SK-N-SH (cell line): ENCODE data around the gene SPRR2B. TPM values are rescaled to one million over a fixed set of nuclear protein-coding genes. Genes with fewer than 3 reads are reported as not detected.
"Not testable (repeated sequence)": the region's sequence is repeated elsewhere in the genome, so short reads cannot be mapped to it uniquely, and the experiment has no call there.

ENCODE experiments used
- CTCF ChIA-PET: fragments of 300-600, 350-600 bp; formaldehyde crosslinking; extraction: SDS; loops from one replicate; lab custom pipeline; 2021; lab: Yijun Ruan, JAX
- POLR2A ChIA-PET: fragments of 350-600 bp; sonication (Branson Sonifier 250); formaldehyde crosslinking; extraction: SDS; loops from one replicate; lab custom pipeline; 2020; ENCODE audit warnings: antibody characterized with exemption, inconsistent platforms; lab: Yijun Ruan, JAX
- DNase-seq: peaks from one replicate; pipeline ENCODE4 v3.0.0; 2012
- H2AFZ ChIP-seq: fragments of 200-600 bp; sonication (generic); 2 replicates; pipeline ENCODE4 v1.8.1; 2016; ENCODE audit warnings: antibody characterized with exemption, mild to moderate bottlenecking, low read depth
- H3F3A ChIP-seq: fragments of 200-600 bp; sonication (generic); replicated peaks from 2 replicates; pipeline ENCODE3; 2016; ENCODE audit warnings: antibody characterized with exemption, mild to moderate bottlenecking; ENCODE audit not compliant: insufficient read depth
- H3K27ac ChIP-seq, 2 experiments: fragments of 200-500 bp in 1 of 2; fragments of 200-600 bp in 1 of 2; sonication (Bioruptor generic) in 1 of 2; sonication (generic), shearing (Covaris generic) in 1 of 2; 2 replicates each; pipeline versions ENCODE4 v1.5.1 to v1.6.1; 2014 to 2016; ENCODE audit warnings: low read depth in 2 of 2, inconsistent platforms in 1 of 2, low read length in 1 of 2, mild to moderate bottlenecking in 1 of 2, mixed read lengths in 1 of 2
- H3K27me3 ChIP-seq: fragments of 200-600 bp; sonication (generic), shearing (Covaris generic); 2 replicates; pipeline ENCODE4 v1.6.1; 2016; ENCODE audit warnings: mixed run types; ENCODE audit not compliant: insufficient read depth
- H3K36me3 ChIP-seq, 2 experiments: fragments of 200-500 bp in 1 of 2; fragments of 200-600 bp in 1 of 2; sonication (Bioruptor generic) in 1 of 2; sonication (generic) in 1 of 2; replicated peaks in 1 of 2; 2 replicates each; pipeline versions ENCODE3 to v1.5.1; 2014 to 2016; ENCODE audit warnings: low read length in 1 of 2, mild to moderate bottlenecking in 1 of 2; ENCODE audit not compliant: insufficient read depth in 2 of 2, control insufficient read depth in 1 of 2
- H3K4me1 ChIP-seq, 2 experiments: fragments of 200-500 bp in 1 of 2; fragments of 200-600 bp in 1 of 2; sonication (Bioruptor generic) in 1 of 2; sonication (generic), shearing (Covaris generic) in 1 of 2; 2 replicates each; pipeline versions ENCODE4 v1.5.1 to v1.6.1; 2014 to 2016; ENCODE audit warnings: low read depth in 1 of 2, low read length in 1 of 2, mixed run types in 1 of 2; ENCODE audit not compliant: insufficient read depth in 2 of 2, control insufficient read depth in 1 of 2
- H3K4me2 ChIP-seq: fragments of 200-600 bp; sonication (generic), shearing (Covaris generic); 2 replicates; pipeline ENCODE4 v1.6.1; 2017; ENCODE audit warnings: mixed run types
- H3K4me3 ChIP-seq, 2 experiments: fragments of 200-500 bp in 1 of 2; fragments of 200-600 bp in 1 of 2; sonication (Bioruptor generic) in 1 of 2; sonication (generic), shearing (Covaris generic) in 1 of 2; 2 replicates each; pipeline versions ENCODE4 v1.5.1 to v1.8.1; 2014 to 2016; ENCODE audit warnings: low read depth in 2 of 2, inconsistent platforms in 1 of 2, low read length in 1 of 2, mild to moderate bottlenecking in 1 of 2, mixed read lengths in 1 of 2, moderate library complexity in 1 of 2
- H3K79me2 ChIP-seq: fragments of 200-600 bp; sonication (generic); 2 replicates; pipeline ENCODE4 v1.8.1; 2017; ENCODE audit warnings: mild to moderate bottlenecking; ENCODE audit not compliant: insufficient read depth
- H3K9ac ChIP-seq: fragments of 200-600 bp; sonication (generic); 2 replicates; pipeline ENCODE4 v1.6.1; 2017; ENCODE audit warnings: mixed run types
- H3K9me2 ChIP-seq: fragments of 200-600 bp; sonication (generic); 2 replicates; pipeline ENCODE4 v1.6.1; 2017; ENCODE audit warnings: mixed run types
- H3K9me3 ChIP-seq: fragments of 200-600 bp; sonication (generic); 2 replicates; pipeline ENCODE4 v1.6.1; 2017; ENCODE audit warnings: mixed run types, mild to moderate bottlenecking, moderate library complexity
- H4K20me1 ChIP-seq: fragments of 200-600 bp; sonication (generic); 2 replicates; pipeline ENCODE4 v1.6.1; 2017; ENCODE audit warnings: mild to moderate bottlenecking, mixed run types; ENCODE audit not compliant: insufficient read depth
- CHD2 ChIP-seq: fragments of 150-350 bp; IDR thresholded peaks from 2 replicates; pipeline ENCODE4 v1.6.1; 2018; ENCODE audit warnings: low read length; ENCODE audit not compliant: partially characterized antibody
- ELF1 ChIP-seq: IDR thresholded peaks from 2 replicates; pipeline ENCODE4 v1.4.0; 2012
- EP300 ChIP-seq, 2 experiments: IDR thresholded peaks; 2 replicates each; pipeline versions ENCODE4 v1.4.0 to v1.6.1; 2012; ENCODE audit warnings: borderline replicate concordance in 1 of 2, low read depth in 1 of 2, low read length in 1 of 2
- FOSL2 ChIP-seq: IDR thresholded peaks from 2 replicates; pipeline ENCODE4 v1.4.0; 2012; ENCODE audit warnings: low read depth, mild to moderate bottlenecking, moderate library complexity, borderline replicate concordance
- FOXM1 ChIP-seq: IDR thresholded peaks from 2 replicates; pipeline ENCODE4 v1.4.0; 2012; ENCODE audit warnings: low read depth, mild to moderate bottlenecking
- GATA2 ChIP-seq: sonication (generic); formaldehyde crosslinking; IDR thresholded peaks from 2 replicates; pipeline ENCODE4 v1.5.0; 2020; ENCODE audit warnings: mild to moderate bottlenecking, missing genetic modification reagents
- MAX ChIP-seq: IDR thresholded peaks from 2 replicates; pipeline ENCODE4 v1.4.0; 2012; ENCODE audit warnings: low read depth
- MXI1 ChIP-seq: IDR thresholded peaks from 2 replicates; pipeline ENCODE4 v1.6.1; 2012; ENCODE audit warnings: mild to moderate bottlenecking, low read depth, low read length, improper control_type of control experiment
- NFIC ChIP-seq: IDR thresholded peaks from 2 replicates; pipeline ENCODE4 v1.4.0; 2012; ENCODE audit warnings: borderline replicate concordance
- PBX3 ChIP-seq: IDR thresholded peaks from 2 replicates; pipeline ENCODE4; 2012
- POLR2AphosphoS5 ChIP-seq: IDR thresholded peaks from 2 replicates; pipeline ENCODE4 v1.6.1; 2012; ENCODE audit warnings: low read depth, low read length
- RAD21 ChIP-seq: IDR thresholded peaks from 2 replicates; pipeline ENCODE4 v1.6.1; 2012; ENCODE audit warnings: mild to moderate bottlenecking, low read length
- RCOR1 ChIP-seq: fragments of 150-350 bp; IDR thresholded peaks from 2 replicates; pipeline ENCODE4 v1.6.1; 2017; ENCODE audit warnings: antibody characterized with exemption, low read length
- RXRA ChIP-seq: IDR thresholded peaks from 2 replicates; pipeline ENCODE4 v1.4.0; 2012; ENCODE audit warnings: low read depth, mild to moderate bottlenecking, borderline replicate concordance
- SMC3 ChIP-seq: IDR thresholded peaks from 2 replicates; pipeline ENCODE4 v1.6.1; 2012; ENCODE audit warnings: low read depth, low read length, improper control_type of control experiment
- TAF1 ChIP-seq: IDR thresholded peaks from 2 replicates; pipeline ENCODE4 v1.6.1; 2012; ENCODE audit warnings: low read depth, mild to moderate bottlenecking, low read length, moderate library complexity, borderline replicate concordance
- USF1 ChIP-seq: IDR thresholded peaks from 2 replicates; pipeline ENCODE4 v1.4.0; 2012; ENCODE audit warnings: low read depth, borderline replicate concordance
- YY1 ChIP-seq: IDR thresholded peaks from 2 replicates; pipeline ENCODE4 v1.4.0; 2012; ENCODE audit warnings: low read depth, mild to moderate bottlenecking
- WGBS: methylation state at CpG from one replicate; pipeline ENCODE4 v1.1.6; 2017; ENCODE audit warnings: low lambda C conversion rate; 5-methylcytosine and 5-hydroxymethylcytosine counted together
- polyA plus RNA-seq, 3 experiments: library from polyadenylated mRNA; depleted of rRNA; stranded (reverse); fragments of >200 nt; gene quantifications; 2 replicates each; pipeline ENCODE4 v1.2.3, GENCODE V29; 2012

The SPRR2B gene
- polyA plus RNA-seq, 1 of the 3 experiments (the other 2 are of a cell fraction) = not detected

- TF ChIP-seq USF1 (no peak), YY1 (no peak), MAX (no peak), SMC3 (no peak), ELF1 (no peak)
These were observed 48.1 kb upstream of the SPRR2B start (continued) for GRCh38 chr1:153119491-153119971.

GRCh38 chr1:153115264-153115663 lies 43.9 kb upstream of the SPRR2B start:
- H3K4me2 ChIP-seq, H3K79me2 ChIP-seq, H3K4me1 ChIP-seq, H3K36me3 ChIP-seq, H3K27me3 ChIP-seq, H3K9me2 ChIP-seq, H3K4me3 ChIP-seq, H3K9me3 ChIP-seq, CTCF ChIA-PET, H2AFZ ChIP-seq, H3F3A ChIP-seq, H3K27ac ChIP-seq, H3K9ac ChIP-seq, H4K20me1 ChIP-seq, POLR2A ChIA-PET, DNase-seq: not testable (repeated sequence)

GRCh38 chr1:153113416-153113815 lies 42.0 kb upstream of the SPRR2B start, which contains the start of gene SPRR2F:
TSS of gene SPRR2F (minus strand) at chr1:153113516. CDS start at chr1:153112733, 783 bp downstream.
- DNase-seq = no peak
- no peaks in the 10 kb centered on the region for H3K79me2 ChIP-seq
- H3F3A ChIP-seq = no peaks in the 10 kb centered on the region
- no peak within 1 kb of the TSS for H3K4me3 ChIP-seq
- 4% methylated on average over 3 of the region's 3 CpGs for WGBS
- no peak within 1 kb of the TSS for H3K9ac ChIP-seq
- no peaks in the 10 kb centered on the region for H3K36me3 ChIP-seq
- H3K27me3 ChIP-seq = no peaks in the 10 kb centered on the region
- no peaks in the 10 kb centered on the region for H3K9me3 ChIP-seq
- H2AFZ ChIP-seq = no peak within 1 kb of the TSS
- POLR2A ChIA-PET = no interaction called here
- no peaks in the 10 kb centered on the region for H3K9me2 ChIP-seq
- no peaks in the 10 kb centered on the region for H3K4me1 ChIP-seq
- H3K4me2 ChIP-seq = no peak within 1 kb of the TSS
- no peak for TF ChIP-seq FOXM1
- no peak for TF ChIP-seq ELF1
- TF ChIP-seq USF1 = no peak
- TF ChIP-seq MAX = no peak
- TF ChIP-seq EP300 (IDR thresholded peaks at IDR 0.05; ENCODE audit: borderline replicate concordance in 1 of 2, low read depth in 1 of 2, low read length in 1 of 2) = no peak
- no peak for TF ChIP-seq PBX3
- no peak for TF ChIP-seq FOSL2
- no peak for TF ChIP-seq RAD21
- no peak for TF ChIP-seq NFIC
- no peak for TF ChIP-seq MXI1
- TF ChIP-seq TAF1 = no peak
- TF ChIP-seq GATA2 = no peak
- TF ChIP-seq CHD2 = no peak
- no peak for TF ChIP-seq POLR2AphosphoS5
- no peak for TF ChIP-seq RCOR1
- TF ChIP-seq RXRA = no peak
- TF ChIP-seq, all 33 proteins: peak for 0
- no peaks in the 10 kb centered on the region for H4K20me1 ChIP-seq
- CTCF ChIA-PET = no interaction called here
- H3K27ac ChIP-seq = no peak within 1 kb of the TSS

- WGBS = 2% methylated on average over 5 of the region's 5 CpGs
- H3K4me3 ChIP-seq, H3K9me2 ChIP-seq, H2AFZ ChIP-seq, H3K4me2 ChIP-seq, H3K27ac ChIP-seq, H4K20me1 ChIP-seq, H3K9me3 ChIP-seq, POLR2A ChIA-PET, H3K9ac ChIP-seq, H3K4me1 ChIP-seq, H3K79me2 ChIP-seq, H3K36me3 ChIP-seq, DNase-seq, CTCF ChIA-PET, H3K27me3 ChIP-seq, H3F3A ChIP-seq: not testable (repeated sequence)
These were observed 41.0 kb upstream of the SPRR2B start for GRCh38 chr1:153112454-153112853.
